Adrenal gland (tissue), 5 donors: ENCODE results near the gene GNPTG.

Experiments
- POLR2A ChIP-seq, 2 donors: fragments of 450-650 bp; IDR thresholded peaks; one replicate each; pipeline ENCODE4 v1.6.1; 2017; ENCODE audit warnings: antibody characterized with exemption in 2 of 2, mild to moderate bottlenecking in 2 of 2, moderate library complexity in 1 of 2
- TF ChIP-seq, protein P1 (sequence below), 6 experiments: fragments of 450-650 bp in 4 of 6; fragments of 200-600 bp in 2 of 6; sonication (generic) in 1 of 6; IDR thresholded peaks; 1 replicate in 5 of 6; 2 replicates in 1 of 6; pipeline versions ENCODE4 v1.5.1 to v1.8.0; 2016 to 2021; ENCODE audit warnings: antibody characterized with exemption in 6 of 6, mild to moderate bottlenecking in 2 of 6, moderate library complexity in 1 of 6
- donor health status: DM: no; HTN: no; CAD: no.

DNA sequence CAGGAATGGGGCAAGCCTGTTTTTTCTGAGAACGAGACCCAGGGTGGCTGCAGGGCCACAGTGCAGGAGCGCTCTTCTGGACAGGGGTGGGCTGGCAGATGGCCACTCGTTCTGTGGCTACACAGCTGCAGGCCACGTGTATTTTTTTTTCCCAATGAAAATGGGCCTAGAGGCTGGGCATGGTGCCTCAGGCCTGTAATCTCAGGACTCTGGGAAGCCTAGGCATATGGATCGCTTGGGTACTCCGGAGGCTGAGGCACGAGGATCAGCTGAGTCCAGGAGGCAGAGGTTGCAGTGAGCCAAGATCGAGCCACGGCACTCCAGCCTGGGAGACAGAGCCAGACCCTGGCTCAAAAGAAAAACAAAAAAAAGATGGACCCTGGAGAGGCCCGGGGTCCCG, 56.0 kb downstream of the GNPTG start:
- TF ChIP-seq, protein P1, sequence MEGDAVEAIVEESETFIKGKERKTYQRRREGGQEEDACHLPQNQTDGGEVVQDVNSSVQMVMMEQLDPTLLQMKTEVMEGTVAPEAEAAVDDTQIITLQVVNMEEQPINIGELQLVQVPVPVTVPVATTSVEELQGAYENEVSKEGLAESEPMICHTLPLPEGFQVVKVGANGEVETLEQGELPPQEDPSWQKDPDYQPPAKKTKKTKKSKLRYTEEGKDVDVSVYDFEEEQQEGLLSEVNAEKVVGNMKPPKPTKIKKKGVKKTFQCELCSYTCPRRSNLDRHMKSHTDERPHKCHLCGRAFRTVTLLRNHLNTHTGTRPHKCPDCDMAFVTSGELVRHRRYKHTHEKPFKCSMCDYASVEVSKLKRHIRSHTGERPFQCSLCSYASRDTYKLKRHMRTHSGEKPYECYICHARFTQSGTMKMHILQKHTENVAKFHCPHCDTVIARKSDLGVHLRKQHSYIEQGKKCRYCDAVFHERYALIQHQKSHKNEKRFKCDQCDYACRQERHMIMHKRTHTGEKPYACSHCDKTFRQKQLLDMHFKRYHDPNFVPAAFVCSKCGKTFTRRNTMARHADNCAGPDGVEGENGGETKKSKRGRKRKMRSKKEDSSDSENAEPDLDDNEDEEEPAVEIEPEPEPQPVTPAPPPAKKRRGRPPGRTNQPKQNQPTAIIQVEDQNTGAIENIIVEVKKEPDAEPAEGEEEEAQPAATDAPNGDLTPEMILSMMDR (IDR thresholded peaks at IDR 0.05) = no peak
- TF ChIP-seq POLR2A (IDR thresholded peaks at IDR 0.05) = no peak
